AG04450 (cell line): Measurements from ENCODE around the gene MEGF9. TPM values are rescaled to one million over a fixed set of nuclear protein-coding genes. Genes with fewer than 3 reads are reported as not detected.

Experiments
- CTCF ChIA-PET: fragments of 300-600, 350-600 bp; formaldehyde crosslinking; extraction: SDS; loops from one replicate; lab custom pipeline; 2022; ENCODE audit warnings: antibody characterized with exemption, inconsistent platforms; lab: Charles Lee
- POLR2A ChIA-PET: fragments of 350-600 bp; formaldehyde crosslinking; extraction: SDS; loops from one replicate; lab custom pipeline; 2021; ENCODE audit warnings: antibody characterized with exemption, inconsistent platforms; lab: Yijun Ruan, JAX
- DNase-seq: peaks from one replicate; pipeline ENCODE4 v3.0.0-alpha.2; 2011; ENCODE audit warnings: low read depth, low spot score
- H3K27ac ChIP-seq: one replicate; pipeline ENCODE4 v1.5.1; 2012; ENCODE audit warnings: low read depth, low read length, control low read depth
- H3K27me3 ChIP-seq: one replicate; pipeline ENCODE4 v1.6.0; 2012; ENCODE audit warnings: low read length; ENCODE audit not compliant: control insufficient read depth, insufficient read depth
- H3K4me3 ChIP-seq: 2 replicates; pipeline ENCODE4 v1.5.1; 2011; ENCODE audit warnings: mild to moderate bottlenecking, low read depth, low read length, control low read depth
- H3K9me3 ChIP-seq: 2 replicates; pipeline ENCODE4 v1.5.1; 2012; ENCODE audit warnings: low read length; ENCODE audit not compliant: control insufficient read depth, insufficient read depth
- CTCF ChIP-seq: IDR thresholded peaks from 2 replicates; pipeline ENCODE4 v1.5.1; 2011; ENCODE audit warnings: low read depth, low read length, control low read depth, inconsistent platforms
- polyA plus RNA-seq: library from polyadenylated mRNA; depleted of rRNA; stranded (reverse); fragments of >200 nt; gene quantifications from 2 replicates; pipeline ENCODE4 v1.2.3, GENCODE V29; 2011

Gene MEGF9
- polyA plus RNA-seq, 1 experiment = 12.9 TPM

GRCh38 chr9:120655005-120655622 lies 59.2 kb downstream of the MEGF9 start:
- Histone ChIP-seq H3K27me3 (no peaks in the 10 kb centered on the region), H3K4me3 (no peak overlapping the region), H3K9me3 (no peaks in the 10 kb centered on the region), H3K27ac (no peak overlapping the region)
- ChIA-PET POLR2A (no interaction called here), CTCF (interaction anchor here (1.2 kb wide), 1 partner anchor 35 kb away, joined by 7 read pairs; no protein-coding TSS in a partner anchor)
- no peak for TF ChIP-seq CTCF
- no peak for DNase-seq

DNA sequence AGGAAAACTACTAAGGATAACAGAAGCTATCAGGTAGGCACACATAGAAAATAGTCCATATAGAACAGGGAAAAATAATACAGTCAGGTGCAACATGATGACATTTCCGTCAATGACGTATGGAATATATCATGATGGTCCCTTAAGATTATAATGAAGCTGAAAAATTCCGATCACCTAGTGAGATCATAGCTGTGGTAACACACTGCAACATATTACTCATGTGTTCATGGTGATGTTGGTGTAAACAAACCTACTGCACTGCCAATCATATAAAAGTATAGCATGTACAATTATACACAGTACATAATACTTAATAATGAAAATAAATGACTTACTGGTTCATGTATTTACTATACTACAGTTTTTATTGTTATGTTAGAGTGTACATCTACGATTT lies 60.0 kb downstream of the MEGF9 start:
- Histone ChIP-seq H3K4me3 (no peak overlapping the region), H3K9me3 (no peaks in the 10 kb centered on the region), H3K27ac (no peak overlapping the region), H3K27me3 (no peaks in the 10 kb centered on the region)
- no peak for DNase-seq
- CTCF ChIA-PET = interaction anchor here (1.2 kb wide), 1 partner anchor 34 kb away, joined by 7 read pairs; no protein-coding TSS in a partner anchor
- POLR2A ChIA-PET = no interaction called here
- no peak for TF ChIP-seq CTCF

DNA sequence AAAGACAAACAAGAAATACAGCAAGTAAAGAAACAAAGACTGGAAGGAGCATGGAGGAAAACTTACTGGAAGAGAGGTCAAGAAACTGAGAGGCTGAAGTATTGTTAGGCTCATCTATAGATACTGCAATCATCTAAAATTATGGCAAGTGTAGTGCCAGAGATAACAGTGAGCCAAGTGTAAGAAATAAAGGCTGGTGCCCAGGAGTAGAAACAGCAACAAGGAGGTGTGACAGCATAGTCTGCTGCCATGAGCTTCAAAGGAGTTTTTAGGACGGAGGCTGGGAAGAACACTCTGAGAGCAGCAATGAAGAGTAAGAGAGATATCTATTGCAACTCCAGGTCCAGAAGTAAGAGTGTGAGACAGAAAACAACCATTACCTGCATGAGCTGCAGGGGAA lies 60.5 kb downstream of the MEGF9 start:
- Histone ChIP-seq H3K4me3 (no peak overlapping the region), H3K9me3 (no peaks in the 10 kb centered on the region), H3K27me3 (no peaks in the 10 kb centered on the region), H3K27ac (no peak overlapping the region)
- CTCF ChIA-PET = interaction anchor here (1.2 kb wide), 1 partner anchor 34 kb away, joined by 7 read pairs; no protein-coding TSS in a partner anchor
- DNase-seq = no peak
- TF ChIP-seq CTCF = no peak
- POLR2A ChIA-PET = no interaction called here

DNA sequence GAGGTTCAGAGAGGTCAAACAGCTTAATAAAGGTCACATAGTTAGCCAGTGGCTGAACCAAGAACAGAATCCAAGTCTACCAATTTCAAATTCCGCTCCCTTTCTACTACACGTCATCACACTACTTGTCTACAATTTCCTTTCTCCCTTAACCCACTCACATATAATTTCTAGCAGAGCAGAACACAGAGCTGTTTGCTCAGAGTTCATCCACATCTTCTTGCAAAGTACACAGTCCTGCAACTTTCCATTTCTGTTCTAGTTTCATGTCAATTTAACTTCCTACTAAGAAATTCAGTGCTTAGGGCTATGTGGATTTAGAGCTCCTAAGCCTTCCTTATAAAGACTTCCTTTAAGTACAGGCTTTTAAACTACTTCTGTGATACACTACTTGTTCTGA lies 61.3 kb downstream of the MEGF9 start:
- ChIA-PET POLR2A (no interaction called here), CTCF (interaction anchor here (2.0 kb wide), 1 partner anchor 33 kb away, joined by 9 read pairs; no protein-coding TSS in a partner anchor)
- H3K27me3 ChIP-seq = no peaks in the 10 kb centered on the region
- DNase-seq = no peak
- no peak for TF ChIP-seq CTCF
- no peaks in the 10 kb centered on the region for H3K9me3 ChIP-seq
- H3K4me3 ChIP-seq = no peak overlapping the region
- H3K27ac ChIP-seq = no peak overlapping the region

DNA sequence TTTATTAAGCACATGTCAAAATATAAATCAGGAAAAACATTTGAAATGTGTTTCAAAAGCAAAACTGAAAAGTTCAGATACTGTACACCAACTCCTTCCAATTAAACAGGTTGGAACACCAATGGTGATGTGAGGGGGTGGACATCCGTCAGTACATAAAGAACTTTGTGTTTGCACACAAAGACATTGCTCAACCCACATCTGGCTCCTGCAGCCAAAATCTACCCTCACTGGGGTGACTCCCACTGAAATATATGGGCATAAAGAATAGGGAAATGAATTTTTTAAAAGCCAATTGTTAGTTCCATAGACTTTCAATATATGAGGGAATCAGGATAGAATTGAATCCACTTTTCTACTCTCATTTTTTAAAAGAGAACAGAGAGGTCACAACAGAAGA lies 63.9 kb downstream of the MEGF9 start:
- CTCF ChIA-PET = no interaction called here
- no peak for DNase-seq
- no peaks in the 10 kb centered on the region for H3K9me3 ChIP-seq
- no peak for TF ChIP-seq CTCF
- POLR2A ChIA-PET = no interaction called here
- H3K4me3 ChIP-seq = no peak overlapping the region
- no peaks in the 10 kb centered on the region for H3K27me3 ChIP-seq
- no peak overlapping the region for H3K27ac ChIP-seq
